Effector memory CD4-positive, alpha-beta T cell (primary cell): Measurements from ENCODE around the gene NPAS3.
A peak's percentile ranks its signal among the peaks of the same experiment; 100 is the strongest.

Experiments used
- DNase-seq, 3 donors: peaks; one replicate each; pipeline ENCODE4 v3.0.0-alpha.2; 2020
- H3K27ac ChIP-seq: 2 replicates; pipeline ENCODE4 v1.7.0; 2013; ENCODE audit warnings: mild to moderate bottlenecking, low read length, moderate library complexity; ENCODE audit not compliant: insufficient read depth, poor library complexity, severe bottlenecking
- H3K27me3 ChIP-seq: replicated peaks from 2 replicates; pipeline ENCODE4 v1.7.0; 2013; ENCODE audit warnings: mild to moderate bottlenecking, low read length; ENCODE audit not compliant: insufficient read depth, control insufficient read depth, poor library complexity, severe bottlenecking
- H3K36me3 ChIP-seq: 2 replicates; pipeline ENCODE4 v1.7.0; 2013; ENCODE audit warnings: mild to moderate bottlenecking, low read length, moderate library complexity; ENCODE audit not compliant: control insufficient read depth, insufficient read depth
- H3K4me1 ChIP-seq: 2 replicates; pipeline ENCODE4 v1.7.0; 2013; ENCODE audit warnings: low read length, mild to moderate bottlenecking; ENCODE audit not compliant: control insufficient read depth, insufficient read depth, poor library complexity, severe bottlenecking
- H3K4me3 ChIP-seq: 2 replicates; pipeline ENCODE4 v1.7.0; 2013; ENCODE audit warnings: low read length, low read depth, mild to moderate bottlenecking; ENCODE audit not compliant: insufficient read depth, poor library complexity, severe bottlenecking
- H3K9me3 ChIP-seq: 2 replicates; pipeline ENCODE4 v1.7.0; 2013; ENCODE audit warnings: mild to moderate bottlenecking, low read length, moderate library complexity; ENCODE audit not compliant: control insufficient read depth

Gene NPAS3

DNA sequence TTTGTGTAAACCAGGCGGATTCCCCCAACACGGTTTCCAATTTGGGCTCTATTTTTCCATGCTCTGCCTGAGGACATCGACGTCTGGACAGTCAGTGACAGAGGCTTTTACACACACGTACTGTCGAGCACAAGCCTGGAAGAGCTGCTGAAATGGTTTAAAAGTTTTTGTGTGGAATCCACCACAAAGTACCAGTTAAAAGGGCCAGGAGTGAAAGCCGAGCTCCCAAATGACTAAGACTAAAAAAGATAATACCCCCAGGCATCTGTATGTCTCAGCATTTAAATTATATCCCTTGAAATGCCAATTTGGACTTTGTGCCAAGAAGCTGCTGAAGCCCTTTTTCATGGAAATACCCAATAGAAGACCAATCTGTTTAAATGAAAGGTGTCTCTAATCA, 839.0 kb downstream of the NPAS3 start:
- Histone ChIP-seq H3K4me3 (no peak overlapping the region), H3K9me3 (no peaks in the 10 kb centered on the region), H3K36me3 (no peaks in the 10 kb centered on the region), H3K27me3 (no peaks in the 10 kb centered on the region), H3K27ac (no peak overlapping the region), H3K4me1 (no peaks in the 10 kb centered on the region)
- no peak for DNase-seq

- H3K9me3 ChIP-seq = no peaks in the 10 kb centered on the region
- H3K36me3 ChIP-seq = no peaks in the 10 kb centered on the region
- H3K4me1 ChIP-seq = no peaks in the 10 kb centered on the region
- DNase-seq = no peak
- no peaks in the 10 kb centered on the region for H3K27me3 ChIP-seq
- no peak overlapping the region for H3K27ac ChIP-seq
- H3K4me3 ChIP-seq = no peak overlapping the region
Observed at GRCh38 chr14:33780035-33780434, 841.4 kb downstream of the NPAS3 start.

DNA sequence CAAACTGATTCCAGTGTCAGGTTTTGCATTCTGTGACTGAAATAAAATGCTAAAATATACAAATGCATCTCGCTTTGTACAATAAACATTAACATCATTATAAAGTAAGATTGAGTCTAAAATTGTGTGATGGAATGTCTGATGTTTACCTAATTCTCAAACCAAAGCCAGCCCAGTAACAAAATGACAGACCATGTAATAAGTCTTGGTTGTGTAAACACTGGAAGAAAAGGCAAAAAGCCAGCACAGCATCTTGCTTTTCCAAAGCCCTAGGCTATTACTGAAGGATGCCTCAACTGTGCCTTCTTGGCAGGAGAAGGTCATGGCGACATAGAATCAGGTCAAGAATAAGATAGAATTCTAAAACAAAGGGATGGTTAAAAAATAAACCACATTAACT, 842.6 kb downstream of the NPAS3 start:
- Histone ChIP-seq H3K36me3 (no peaks in the 10 kb centered on the region), H3K4me1 (no peaks in the 10 kb centered on the region), H3K27ac (no peak overlapping the region), H3K9me3 (no peaks in the 10 kb centered on the region), H3K27me3 (no peaks in the 10 kb centered on the region), H3K4me3 (no peak overlapping the region)
- DNase-seq = no peak

GRCh38 chr14:33782923-33783322, 844.2 kb downstream of the NPAS3 start:
- DNase-seq = no peak
- Histone ChIP-seq H3K4me3 (no peak overlapping the region), H3K27ac (no peak overlapping the region), H3K36me3 (no peaks in the 10 kb centered on the region), H3K4me1 (no peaks in the 10 kb centered on the region), H3K27me3 (no peaks in the 10 kb centered on the region), H3K9me3 (no peaks in the 10 kb centered on the region)

- Histone ChIP-seq H3K27ac (no peak overlapping the region), H3K4me3 (no peak overlapping the region), H3K4me1 (no peaks in the 10 kb centered on the region), H3K36me3 (no peaks in the 10 kb centered on the region), H3K9me3 (no peaks in the 10 kb centered on the region), H3K27me3 (no peaks in the 10 kb centered on the region)
- DNase-seq = no peak
Observed at GRCh38 chr14:33786091-33786825, 847.6 kb downstream of the NPAS3 start.

- Histone ChIP-seq H3K4me1 (no peaks in the 10 kb centered on the region), H3K27ac (no peak overlapping the region), H3K9me3 (no peaks in the 10 kb centered on the region), H3K36me3 (no peaks in the 10 kb centered on the region), H3K27me3 (no peaks in the 10 kb centered on the region), H3K4me3 (no peak overlapping the region)
- no peak for DNase-seq
Observed at GRCh38 chr14:33788161-33788560, 849.5 kb downstream of the NPAS3 start.

GRCh38 chr14:33790996-33791395, 852.3 kb downstream of the NPAS3 start:
- no peaks in the 10 kb centered on the region for H3K27me3 ChIP-seq
- no peaks in the 10 kb centered on the region for H3K9me3 ChIP-seq
- H3K27ac ChIP-seq = no peak overlapping the region
- no peak for DNase-seq
- no peaks in the 10 kb centered on the region for H3K36me3 ChIP-seq
- no peak overlapping the region for H3K4me3 ChIP-seq
- no peaks in the 10 kb centered on the region for H3K4me1 ChIP-seq

DNA sequence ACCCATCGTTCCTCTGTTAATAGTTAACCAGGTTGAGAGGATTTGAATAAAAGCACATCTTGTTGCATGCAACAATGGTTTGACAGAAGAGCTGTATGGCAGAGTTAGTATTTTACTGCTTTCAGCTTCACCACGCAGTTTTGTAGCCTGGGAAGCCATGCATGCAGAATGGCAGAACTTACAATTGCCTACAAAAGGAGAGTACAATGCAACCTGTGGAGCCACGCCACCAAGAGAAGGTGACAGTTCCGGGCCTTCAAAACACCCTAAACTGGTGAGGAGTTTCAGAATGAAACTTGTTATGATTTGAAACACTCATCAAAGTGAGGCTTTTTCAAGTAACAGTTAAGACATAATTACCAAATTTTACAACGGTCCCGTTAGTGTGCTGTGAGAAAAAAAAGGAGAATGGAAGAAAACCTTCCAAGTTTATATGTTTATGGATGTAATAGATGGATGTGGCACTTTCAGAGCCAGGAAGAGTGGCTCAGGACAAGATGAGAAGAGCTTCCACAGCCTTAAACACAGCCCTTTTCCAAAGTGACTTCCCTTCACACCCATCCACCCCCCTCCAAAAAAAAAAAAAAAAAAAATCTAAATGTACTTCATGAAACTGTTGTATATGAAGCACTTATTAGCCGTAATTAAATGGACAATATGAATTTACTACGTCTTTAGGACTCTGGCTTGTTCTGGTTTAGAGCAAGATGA, 853.5 kb downstream of the NPAS3 start:
- DNase-seq = no peak
- H3K4me3 ChIP-seq = no peak overlapping the region
- no peaks in the 10 kb centered on the region for H3K36me3 ChIP-seq
- no peaks in the 10 kb centered on the region for H3K4me1 ChIP-seq
- H3K9me3 ChIP-seq = no peaks in the 10 kb centered on the region
- H3K27me3 ChIP-seq = no peaks in the 10 kb centered on the region
- no peak overlapping the region for H3K27ac ChIP-seq

- Histone ChIP-seq H3K4me1 (no peaks in the 10 kb centered on the region), H3K36me3 (no peaks in the 10 kb centered on the region), H3K9me3 (no peaks in the 10 kb centered on the region), H3K27me3 (no peaks in the 10 kb centered on the region), H3K4me3 (no peak overlapping the region), H3K27ac (no peak overlapping the region)
- peak; percentile 6 to 33 (median 9) for DNase-seq
Observed at GRCh38 chr14:33792720-33793368, 854.2 kb downstream of the NPAS3 start.
